LoVo (cell line): ENCODE measurements around the gene ZNF407.

Experiments used
- DNase-seq: peaks from one replicate; pipeline ENCODE4 v3.0.0-alpha.2; 2016; ENCODE audit warnings: low spot score

ZNF407 gene

DNA sequence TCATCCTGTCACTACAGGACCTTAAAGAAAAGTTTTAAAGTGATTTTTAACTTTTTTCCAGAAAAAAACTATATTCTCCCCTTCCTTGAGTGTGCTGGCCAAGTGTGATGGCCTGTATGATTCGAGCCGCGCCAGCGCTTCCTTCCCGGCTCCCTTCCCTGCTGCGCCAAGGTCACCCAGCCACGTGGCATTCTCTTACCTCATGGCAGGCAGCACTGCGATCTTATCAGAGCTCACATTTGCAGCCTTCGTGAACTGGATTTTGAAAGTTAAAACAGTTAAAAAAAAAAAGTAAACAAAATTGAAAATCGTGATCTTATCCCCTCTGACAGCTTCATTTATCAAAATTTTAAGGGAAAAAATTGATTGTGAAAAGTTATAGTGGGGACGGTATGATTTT lies 331.4 kb downstream of the ZNF407 start:
- no peak for DNase-seq

DNA sequence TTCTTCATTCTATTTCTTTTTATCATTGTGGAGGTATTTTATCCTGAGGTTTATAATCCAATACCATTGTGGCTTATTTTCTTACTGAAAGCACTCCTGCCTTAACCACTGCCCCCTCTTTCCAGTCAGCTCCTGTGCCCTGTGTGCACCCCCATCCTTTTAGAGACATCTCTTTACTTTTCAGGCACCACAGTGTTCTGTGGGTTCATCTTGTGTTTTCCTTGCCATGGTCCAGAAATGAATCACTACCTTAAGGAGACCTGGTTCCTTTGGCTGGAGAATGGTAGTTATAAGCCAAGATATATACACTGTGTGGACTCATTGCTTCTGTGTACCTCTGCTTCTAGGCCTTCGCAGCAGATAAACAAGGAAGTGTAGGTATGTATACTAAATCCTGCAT lies 332.9 kb downstream of the ZNF407 start:
- no peak for DNase-seq

DNA sequence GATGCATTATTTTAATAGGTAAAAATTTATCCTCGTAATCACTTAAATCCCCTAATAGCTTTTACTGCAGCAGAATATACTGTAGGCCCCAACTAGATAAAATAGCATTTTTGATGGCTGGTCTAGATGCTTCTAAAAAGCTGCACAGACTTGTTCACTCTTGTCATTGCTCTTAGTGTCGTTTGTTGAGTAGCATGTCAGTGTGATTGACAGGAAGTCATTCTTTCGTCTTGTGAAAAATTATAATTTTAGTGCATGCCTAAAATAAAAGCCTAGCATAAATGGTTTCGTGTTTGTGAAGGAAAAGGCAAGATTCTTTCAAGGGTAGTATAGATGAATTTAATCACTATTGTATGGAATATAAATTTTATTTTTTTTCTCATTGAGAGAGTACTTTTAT lies 336.3 kb downstream of the ZNF407 start:
- no peak for DNase-seq

DNA sequence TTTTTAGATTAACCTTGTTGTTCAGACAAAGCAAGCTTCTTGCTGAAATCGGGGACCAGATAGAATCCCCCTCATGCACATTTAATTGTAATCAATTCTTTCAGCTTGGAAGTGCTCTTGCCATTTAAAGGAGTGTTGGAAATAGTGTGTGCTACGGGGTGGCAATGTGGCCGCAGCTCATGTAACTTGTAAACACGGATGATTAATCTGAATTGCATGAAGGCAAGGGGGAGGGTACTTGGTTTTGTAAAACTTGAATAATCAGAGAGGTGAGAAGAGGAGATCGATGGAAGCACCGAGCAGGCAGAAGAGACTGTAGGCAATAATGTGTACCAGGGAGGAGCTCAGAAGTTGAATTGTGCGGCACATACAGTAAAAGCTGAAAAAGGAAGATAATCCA lies 337.8 kb downstream of the ZNF407 start:
- no peak for DNase-seq

DNA sequence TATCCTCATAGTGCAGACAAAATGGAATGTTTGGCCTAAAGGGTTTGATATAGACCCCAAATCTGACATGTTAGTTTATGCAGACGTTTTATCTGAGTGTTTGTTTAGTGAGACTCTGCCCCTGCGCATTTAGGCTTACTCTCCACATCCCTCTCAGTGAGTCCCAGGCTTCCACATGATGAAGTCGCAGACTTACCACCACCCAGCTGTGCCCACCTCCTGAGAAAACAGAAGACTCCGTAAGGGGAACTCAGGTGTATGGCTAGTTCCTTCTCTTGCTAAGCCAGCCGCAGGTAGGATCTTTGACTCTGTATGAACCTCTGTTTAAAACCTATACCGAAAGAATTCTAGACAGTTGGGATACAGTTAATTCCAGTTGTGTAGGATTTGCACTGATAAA lies 338.7 kb downstream of the ZNF407 start:
- no peak for DNase-seq

DNA sequence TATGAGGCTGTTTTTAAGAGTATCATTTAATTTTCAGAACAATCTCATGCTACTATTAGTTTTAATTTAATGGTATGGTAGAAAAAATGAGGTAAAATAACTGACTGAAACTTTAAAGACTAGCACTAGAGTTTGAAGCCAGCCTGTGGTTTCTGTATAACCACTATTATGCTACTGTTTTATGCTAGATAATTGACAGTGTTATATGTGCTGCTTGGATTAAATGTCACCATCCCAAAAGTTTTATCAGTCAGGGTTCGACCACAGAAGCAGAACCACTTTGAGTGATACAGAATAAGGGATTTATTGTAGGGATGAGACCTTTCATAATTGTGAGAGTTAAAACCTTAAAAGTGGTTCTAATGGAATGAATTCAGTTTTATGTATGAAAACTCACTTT lies 339.6 kb downstream of the ZNF407 start:
- no peak for DNase-seq

DNA sequence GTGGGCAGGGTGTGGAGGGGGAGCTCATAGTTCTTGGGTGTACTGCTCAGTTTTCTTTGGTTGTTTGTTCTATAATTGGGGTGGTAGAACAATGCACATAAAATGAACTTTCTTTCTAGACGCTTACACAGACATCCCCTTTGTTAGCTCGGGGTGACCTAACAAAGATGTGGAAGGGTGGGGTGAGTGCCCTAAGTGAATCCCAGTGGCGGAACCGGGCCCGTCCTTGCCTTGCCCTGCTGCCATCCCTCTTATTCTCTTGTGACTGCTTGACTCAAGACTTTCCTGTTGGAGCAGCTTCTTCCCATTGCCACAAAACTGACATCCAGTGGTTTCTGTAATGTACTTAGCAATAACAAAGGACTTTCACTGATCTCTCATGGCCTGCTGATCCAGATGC lies 343.2 kb downstream of the ZNF407 start:
- no peak for DNase-seq

DNA sequence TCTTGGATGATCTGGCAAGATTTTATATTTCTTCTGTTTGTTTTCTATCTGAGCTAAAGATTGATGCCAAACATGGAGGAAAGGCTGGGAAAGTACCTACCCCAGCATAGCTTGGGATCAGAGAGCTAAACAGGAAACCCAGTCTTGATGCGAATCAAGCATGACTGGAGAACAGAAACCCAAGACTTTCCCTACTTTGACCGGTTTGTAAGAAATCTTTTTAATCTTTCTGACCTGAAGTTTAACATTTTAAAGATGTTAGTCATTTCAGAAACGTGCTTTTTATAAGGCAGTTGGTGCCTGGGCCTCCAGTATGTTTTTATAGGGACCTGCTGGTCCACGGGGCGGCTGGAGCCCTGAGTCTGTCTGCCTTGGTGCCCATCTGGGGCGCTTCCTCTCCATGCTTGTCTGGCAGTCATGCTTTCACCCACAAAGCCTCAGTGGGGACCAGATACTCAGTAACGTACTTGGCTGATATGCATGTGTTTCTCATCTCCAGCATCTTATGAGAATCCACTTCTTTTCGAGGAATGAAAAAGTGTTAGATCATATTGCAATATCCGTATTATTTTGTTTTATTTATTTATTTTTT lies 344.7 kb downstream of the ZNF407 start:
- no peak for DNase-seq

DNA sequence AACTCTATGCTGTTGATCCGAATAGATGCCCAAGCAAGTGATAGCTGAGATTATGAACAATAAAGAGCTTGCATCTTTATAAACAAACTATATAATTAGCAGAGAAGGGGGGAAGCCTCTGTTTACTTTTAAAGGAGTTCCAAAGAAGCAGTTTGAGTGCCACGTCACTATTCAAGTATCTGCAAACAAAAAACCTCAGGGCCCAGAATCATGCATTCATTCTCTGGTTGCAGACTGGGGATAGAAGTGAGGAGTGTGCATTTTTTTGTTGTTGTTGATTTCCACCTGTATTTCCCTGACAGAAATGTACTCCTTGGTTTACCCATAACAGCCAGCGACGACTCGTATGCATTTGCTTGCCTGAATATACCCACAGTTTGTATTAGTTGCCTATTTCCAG lies 347.0 kb downstream of the ZNF407 start:
- no peak for DNase-seq

DNA sequence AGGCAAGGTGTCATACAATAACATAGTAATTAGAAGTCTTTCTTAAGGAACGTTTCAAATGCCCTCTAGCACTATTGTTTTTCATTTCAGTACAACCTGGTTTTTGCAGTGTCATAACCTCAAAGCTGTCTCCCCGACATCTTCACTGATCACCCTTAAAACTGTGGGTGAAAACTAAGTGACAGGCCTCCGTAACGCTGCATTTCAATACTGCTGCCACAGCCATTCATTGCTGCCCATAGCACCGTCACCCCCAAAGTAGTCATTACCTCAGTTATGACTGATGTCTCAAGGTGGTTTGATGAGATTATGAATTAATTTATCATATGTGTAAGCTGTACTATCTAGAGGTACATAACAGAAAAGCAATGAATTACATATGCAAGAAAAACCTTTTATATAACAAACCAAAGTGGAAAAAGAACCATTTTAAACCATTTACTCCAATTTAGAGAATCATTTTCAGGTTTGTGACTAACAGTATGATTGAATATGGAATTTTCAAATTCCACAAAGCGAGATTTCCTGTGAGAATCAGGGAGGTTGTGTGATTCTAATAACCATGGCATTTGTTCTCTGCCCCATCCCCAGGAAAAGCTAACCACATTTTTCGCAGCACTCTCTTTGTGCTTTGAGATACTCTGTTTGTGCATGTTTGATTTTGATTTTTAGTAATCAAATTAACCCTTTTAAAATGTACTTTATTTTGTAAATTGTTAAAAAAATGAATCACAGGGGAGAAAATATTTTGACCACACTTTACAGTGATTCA lies 348.3 kb downstream of the ZNF407 start:
- no peak for DNase-seq

DNA sequence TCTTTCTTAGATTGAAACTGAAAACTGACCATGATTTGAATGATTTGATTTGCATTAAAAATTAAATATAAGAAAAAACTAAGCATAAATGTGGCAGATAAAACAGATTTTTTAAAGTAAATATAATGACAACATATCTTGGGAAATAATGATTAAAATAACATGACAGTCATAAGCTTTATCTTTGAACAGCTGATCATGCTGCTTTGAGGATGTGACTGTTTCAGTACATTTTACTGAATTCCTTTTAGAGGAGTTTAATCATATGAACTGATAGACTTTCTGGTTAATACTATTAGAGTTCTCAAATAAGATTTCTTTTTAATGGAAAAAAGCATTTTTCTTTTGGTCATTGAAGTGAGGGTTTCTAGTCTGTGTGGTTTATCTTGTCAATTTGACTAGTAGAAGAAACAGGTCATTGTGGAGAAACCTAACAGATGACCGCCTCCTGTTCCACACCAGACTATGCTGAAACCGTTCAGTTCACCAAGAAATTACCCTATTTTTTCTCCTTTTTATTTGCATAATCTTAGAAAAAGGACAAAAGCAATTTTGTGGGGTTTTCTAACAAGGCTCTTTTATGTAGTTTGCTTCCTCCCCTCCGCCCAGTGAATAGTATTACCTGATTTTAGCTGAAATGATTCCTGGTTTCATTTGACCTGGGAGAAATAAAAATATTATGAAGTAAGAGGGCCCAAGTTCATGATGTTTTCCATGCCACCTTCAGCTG lies 349.1 kb downstream of the ZNF407 start:
- no peak for DNase-seq

DNA sequence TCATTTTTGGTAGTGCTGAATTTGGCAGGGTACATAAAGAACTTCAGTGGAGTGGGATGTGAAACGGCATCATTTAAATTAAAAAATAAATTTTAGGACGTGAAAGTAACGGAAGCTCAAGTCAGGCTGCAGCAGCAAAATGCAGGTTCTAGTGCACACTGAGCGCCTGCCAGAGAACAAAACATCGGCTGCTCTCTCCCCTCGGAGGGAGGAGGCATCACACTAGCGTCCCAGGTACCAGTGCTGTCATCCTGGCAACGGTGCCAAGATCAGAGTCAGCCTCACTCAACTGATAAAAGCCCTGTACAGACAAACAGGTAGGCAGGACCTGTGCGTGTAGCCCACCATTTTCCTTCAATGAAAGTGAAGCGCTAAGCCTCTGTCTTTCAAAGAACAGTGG lies 349.7 kb downstream of the ZNF407 start:
- no peak for DNase-seq

DNA sequence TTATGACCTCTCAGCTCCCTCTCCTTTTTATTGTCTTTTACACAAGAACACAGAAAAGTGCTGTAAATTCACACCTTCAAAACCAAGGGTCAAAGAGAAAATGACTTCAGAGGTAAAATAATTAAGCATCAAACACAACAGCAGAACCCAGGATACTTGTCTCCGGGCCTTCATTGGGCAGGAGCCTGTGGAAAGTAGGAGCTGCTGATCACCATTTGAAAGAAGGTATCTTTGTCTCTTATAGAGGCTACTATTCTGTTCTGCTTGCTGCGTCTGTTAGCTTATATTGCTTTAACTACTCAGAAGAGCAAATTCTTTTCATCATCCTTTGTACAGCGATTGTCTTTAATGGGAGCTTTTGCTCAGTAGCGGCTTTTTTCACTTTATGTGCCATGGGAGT lies 350.2 kb downstream of the ZNF407 start:
- no peak for DNase-seq

DNA sequence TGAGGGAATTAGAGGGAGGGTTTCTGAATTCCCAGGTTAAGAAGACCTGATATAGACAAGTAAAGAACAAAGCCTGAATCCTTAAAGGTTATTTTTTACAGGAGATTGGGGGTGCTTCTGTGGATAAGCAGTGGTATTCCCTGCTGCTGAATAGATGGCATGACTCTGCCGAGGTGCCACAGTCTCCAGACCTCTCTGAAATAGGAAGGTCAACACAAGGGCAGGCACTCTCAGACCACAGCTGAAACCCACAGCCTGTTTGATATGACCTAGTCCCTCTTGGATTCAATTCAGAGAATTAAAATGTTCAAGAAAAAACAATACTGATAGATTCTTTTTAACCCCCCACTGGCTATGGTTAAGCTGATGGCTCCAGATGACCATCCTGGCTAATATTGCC lies 351.9 kb downstream of the ZNF407 start:
- no peak for DNase-seq

DNA sequence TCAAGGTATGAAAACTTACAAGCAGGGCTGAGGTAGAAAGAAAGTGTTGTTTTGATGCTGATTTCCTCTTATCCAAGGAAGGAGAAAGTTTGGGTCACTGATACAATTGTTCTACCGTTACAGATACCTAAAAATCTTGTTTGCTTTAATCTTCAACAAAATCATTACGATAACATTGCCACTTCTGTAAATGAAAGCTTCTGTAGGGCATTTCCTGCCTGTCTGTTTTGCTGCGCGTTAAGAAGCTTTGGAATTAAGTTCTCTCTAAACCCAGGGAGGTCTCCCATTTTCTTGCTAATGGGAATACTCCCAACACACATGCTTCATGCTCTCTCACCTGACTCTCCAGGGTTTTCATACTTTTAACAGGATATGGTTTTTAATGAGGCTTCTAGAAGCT lies 352.8 kb downstream of the ZNF407 start:
- DNase-seq: no peak

DNA sequence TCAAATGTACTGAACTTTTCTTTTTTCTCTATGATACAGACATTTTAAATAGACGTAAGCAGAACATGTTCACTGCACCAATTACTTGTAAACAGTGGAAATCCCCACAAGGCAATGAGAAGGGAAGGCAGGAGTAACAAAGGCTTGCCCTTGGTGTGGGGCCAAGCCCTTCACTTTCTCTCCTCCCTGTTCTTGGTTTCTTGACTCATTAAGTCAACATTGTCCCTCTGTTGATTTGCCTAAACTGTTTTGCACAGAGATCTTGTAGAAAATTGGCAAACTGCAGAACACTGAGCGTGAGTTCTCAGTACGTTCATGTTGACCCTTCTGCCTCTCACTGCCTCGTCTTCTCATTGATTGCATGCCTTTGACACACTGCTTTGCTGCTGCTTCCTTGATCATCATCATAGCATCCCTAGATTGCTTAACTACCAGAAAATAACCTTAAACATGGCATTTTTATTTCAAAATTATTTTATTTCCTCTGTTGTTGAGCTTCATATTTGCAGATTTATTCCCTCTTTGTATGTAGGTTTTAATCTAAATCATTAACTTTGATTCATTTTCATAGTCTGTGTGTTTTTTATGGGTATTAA lies 353.6 kb downstream of the ZNF407 start:
- DNase-seq: peak; percentile 15

DNA sequence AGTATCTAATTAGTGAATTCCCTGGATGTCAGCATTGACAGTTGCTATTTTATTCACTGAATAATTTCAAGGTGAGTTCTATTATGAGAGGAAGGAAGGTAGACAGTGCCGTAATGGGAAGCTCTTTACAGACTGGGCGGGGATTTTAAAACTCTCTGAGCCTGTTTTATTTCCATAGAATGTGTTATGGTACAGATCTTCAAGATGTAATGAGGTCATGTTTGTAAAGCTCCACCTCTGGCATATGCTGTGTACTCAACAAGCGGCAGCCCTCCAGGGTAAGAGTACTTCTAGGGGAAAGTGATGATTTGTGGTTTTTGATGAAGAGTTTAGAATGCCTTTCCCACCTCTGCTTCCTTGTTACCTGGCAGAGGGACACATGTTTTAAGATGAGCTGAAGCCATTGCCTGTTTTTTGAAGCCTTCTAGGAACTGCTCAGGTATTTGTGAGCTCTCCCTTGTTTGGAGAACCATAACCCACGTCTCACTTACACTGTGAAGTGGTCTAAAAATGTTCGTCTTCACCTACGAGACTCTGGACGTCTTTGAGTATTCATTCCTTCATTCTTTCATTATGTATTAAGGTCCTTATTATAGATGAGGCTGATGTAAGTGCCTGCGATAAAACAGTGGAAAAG lies 360.0 kb downstream of the ZNF407 start:
- DNase-seq: no peak

DNA sequence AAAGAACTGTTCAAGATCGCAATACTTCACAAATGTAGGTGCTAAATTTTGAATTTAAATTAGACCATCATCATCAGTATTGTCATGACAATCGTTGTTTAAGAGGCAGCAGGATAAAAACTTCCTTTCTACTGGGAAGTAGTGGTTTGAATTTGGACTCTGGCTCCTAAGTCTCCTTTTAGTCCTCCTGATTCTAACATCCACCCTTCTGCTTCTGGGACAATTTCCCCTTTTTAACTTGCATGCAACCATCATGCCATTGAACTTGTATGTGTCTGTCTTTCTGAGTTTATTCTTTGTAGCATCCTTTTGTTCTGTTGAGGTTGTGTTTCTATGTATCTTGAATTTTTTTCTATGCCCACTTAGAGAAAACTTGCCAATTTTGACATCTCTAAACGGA lies 361.5 kb downstream of the ZNF407 start:
- DNase-seq: no peak

DNA sequence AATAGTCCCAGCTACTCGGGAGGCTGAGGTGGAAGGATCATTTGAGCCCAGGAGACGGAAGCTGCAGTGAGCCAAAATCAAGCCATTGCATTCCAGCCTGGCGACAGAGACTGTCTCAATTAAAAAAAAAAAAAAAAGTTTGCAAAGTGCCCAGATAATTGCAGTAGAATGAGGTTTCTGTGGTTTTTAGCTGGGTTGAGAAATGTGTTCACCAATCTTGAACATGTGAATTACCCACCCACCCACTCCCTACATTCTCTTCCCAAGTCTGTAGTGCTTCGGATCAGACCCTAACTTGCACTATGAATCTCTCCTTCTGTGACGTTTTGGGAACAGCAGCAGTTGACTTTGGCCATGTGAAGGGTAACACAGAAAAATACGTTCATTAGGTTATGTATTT lies 363.9 kb downstream of the ZNF407 start:
- no peak for DNase-seq

DNA sequence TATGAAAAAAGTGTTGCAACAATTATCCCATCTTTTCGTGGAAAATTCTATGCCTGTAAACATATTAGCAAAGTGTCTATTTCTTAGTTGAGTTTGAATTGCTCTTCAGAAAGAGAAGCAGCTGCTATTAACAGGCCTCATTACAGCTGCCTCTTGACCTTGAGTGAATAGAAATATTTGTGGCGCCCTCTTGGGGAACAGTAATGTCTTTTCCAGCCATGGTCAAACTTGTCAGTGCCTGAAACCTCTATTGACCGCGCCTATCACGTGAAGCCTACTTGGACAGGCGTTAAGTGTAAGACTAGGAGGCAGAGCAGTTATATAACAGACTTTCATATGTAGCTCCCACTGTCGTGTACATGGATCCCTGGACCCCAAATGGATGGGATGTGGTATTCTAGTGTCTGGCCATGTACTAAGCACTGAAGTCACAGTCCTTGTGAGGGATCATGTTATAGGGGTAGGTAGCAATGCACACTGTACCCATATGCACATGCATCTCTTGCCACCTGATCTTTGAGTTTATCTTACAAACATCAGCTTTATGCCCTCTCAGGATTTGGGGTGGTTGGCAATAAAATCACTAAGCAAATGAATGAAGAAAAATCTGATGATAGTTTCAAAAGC lies 366.3 kb downstream of the ZNF407 start:
- peak; percentile 3 for DNase-seq

DNA sequence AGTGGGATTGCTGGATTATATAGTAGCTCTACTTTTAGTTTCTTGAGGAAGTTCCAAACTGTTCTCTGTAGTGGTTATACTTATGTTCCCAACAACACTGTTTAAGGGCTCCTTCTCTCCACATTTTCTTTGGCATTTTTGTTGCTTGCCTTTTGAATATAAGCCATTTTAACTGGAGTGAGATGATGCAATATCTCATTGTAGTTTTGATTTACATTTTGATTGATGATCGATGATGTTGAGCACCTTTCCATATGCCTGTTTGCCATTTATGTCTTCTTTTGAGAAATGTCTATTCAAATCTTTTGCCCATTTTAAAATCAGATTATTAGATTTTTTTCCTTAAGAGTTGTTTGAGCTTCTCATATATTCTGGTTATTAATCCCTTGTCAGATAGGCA lies 368.0 kb downstream of the ZNF407 start:
- no peak for DNase-seq

DNA sequence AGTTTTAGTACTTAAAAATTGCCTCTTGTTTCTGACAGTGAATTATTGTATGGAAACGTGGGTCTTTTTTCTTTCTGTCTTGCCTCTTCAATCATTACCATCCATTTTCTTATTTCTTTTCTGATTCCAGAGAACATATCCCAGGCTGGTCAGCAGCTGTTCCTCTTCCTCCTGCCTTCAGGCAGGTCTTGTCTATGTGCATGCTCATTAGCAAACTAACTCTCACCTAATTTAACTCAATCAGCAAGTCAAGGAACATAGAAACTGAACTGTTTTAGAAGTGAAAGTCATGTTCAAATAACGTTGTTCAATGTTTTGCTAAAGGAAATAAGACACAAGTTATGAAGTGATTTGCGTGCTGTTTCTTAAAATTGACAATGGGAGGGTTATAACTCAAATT lies 369.8 kb downstream of the ZNF407 start:
- DNase-seq: no peak
